ENCODE data around the gene C17orf100.

The C17orf100 gene

GRCh38 chr17:6679241-6679640, 27.7 kb downstream of the C17orf100 start:
- no peak for TF ChIP-seq CTCF (IDR thresholded peaks at IDR 0.05; ENCODE audit: low read depth, low read length)
- H3K4me3 ChIP-seq (ENCODE audit: low read depth, low read length), result no peak overlapping the region

- H3K4me3 ChIP-seq (ENCODE audit: low read depth, low read length), result no peak overlapping the region
- no peak for TF ChIP-seq CTCF (IDR thresholded peaks at IDR 0.05; ENCODE audit: low read depth, low read length)
Observed at GRCh38 chr17:6681176-6681575, 29.6 kb downstream of the C17orf100 start.

GRCh38 chr17:6681671-6682070, 30.1 kb downstream of the C17orf100 start:
- no peak for TF ChIP-seq CTCF (IDR thresholded peaks at IDR 0.05; ENCODE audit: low read depth, low read length)
- no peak overlapping the region for H3K4me3 ChIP-seq (ENCODE audit: low read depth, low read length)

- no peak for TF ChIP-seq CTCF (IDR thresholded peaks at IDR 0.05; ENCODE audit: low read depth, low read length)
- H3K4me3 ChIP-seq (ENCODE audit: low read depth, low read length), result no peak overlapping the region
Observed at GRCh38 chr17:6682339-6682738, 30.8 kb downstream of the C17orf100 start.

- H3K4me3 ChIP-seq (ENCODE audit: low read depth, low read length), result no peak overlapping the region
- TF ChIP-seq CTCF (IDR thresholded peaks at IDR 0.05; ENCODE audit: low read depth, low read length), result no peak
Observed at GRCh38 chr17:6683081-6683684, 31.6 kb downstream of the C17orf100 start.

- no peak for TF ChIP-seq CTCF (IDR thresholded peaks at IDR 0.05; ENCODE audit: low read depth, low read length)
- H3K4me3 ChIP-seq (ENCODE audit: low read depth, low read length), result no peak overlapping the region
Observed at GRCh38 chr17:6683730-6684459, 32.3 kb downstream of the C17orf100 start.

GRCh38 chr17:6684460-6684783, 32.9 kb downstream of the C17orf100 start:
- H3K4me3 ChIP-seq (ENCODE audit: low read depth, low read length), result no peak overlapping the region
- TF ChIP-seq CTCF (IDR thresholded peaks at IDR 0.05; ENCODE audit: low read depth, low read length), result no peak
